HCT116 (cell line): Measurements from ENCODE around the gene SOX6. TPM values are rescaled to one million over a fixed set of nuclear protein-coding genes. Genes with fewer than 3 reads are reported as not detected.

Experiments
- ATAC-seq: fragments of 200-7000 bp; cut with Tn5 transposase; 2 replicates; pipeline ENCODE4 v1.9.1; 2020; ENCODE audit warnings: mild to moderate bottlenecking, moderate library complexity
- BruUV-seq: library from RNA; stranded (reverse); fragments of 400-500 nt; replicated peaks from 2 replicates; lab custom pipeline; 2021; lab: Mats Ljungman, UMichigan
- CTCF ChIA-PET: fragments of 300-600 bp; sonication (Branson Sonifier 250); formaldehyde crosslinking; loops from one replicate; lab custom pipeline; 2021; ENCODE audit warnings: antibody characterized with exemption; lab: Charles Lee
- POLR2A ChIA-PET: fragments of 300-600, 350-600 bp; sonication (Branson Sonifier 250); formaldehyde crosslinking; loops from one replicate; lab custom pipeline; 2021; ENCODE audit warnings: antibody characterized with exemption; lab: Charles Lee
- RAD21 ChIA-PET, 2 experiments: fragments of 300-600 bp; sonication (Branson Sonifier 250); formaldehyde crosslinking; loops; one replicate each; lab custom pipeline; 2023; ENCODE audit warnings: low total read pairs in 2 of 2; ENCODE audit not compliant: uncharacterized antibody in 2 of 2, unreplicated experiment in 2 of 2, low non-redundant PET in 1 of 2; lab: Charles Lee
- DNase-seq: peaks from one replicate; pipeline ENCODE4 v3.0.0-alpha.2; 2010; ENCODE audit warnings: low read depth, low spot score
- H2AFZ ChIP-seq: fragments of 200-600 bp; shearing (Covaris generic), sonication (generic); 2 replicates; pipeline ENCODE4 v1.6.1; 2017; ENCODE audit warnings: low read depth, mixed run types, mixed read lengths, antibody characterized with exemption, low read length; ENCODE audit not compliant: poor library complexity, severe bottlenecking
- H3K27ac ChIP-seq: 2 replicates; pipeline ENCODE4 v1.5.1; 2012; ENCODE audit warnings: low read depth, low read length
- H3K27me3 ChIP-seq: fragments of 200-600 bp; sonication (generic); 2 replicates; pipeline ENCODE4 v1.6.1; 2016; ENCODE audit warnings: mixed run types, low read length, mixed read lengths; ENCODE audit not compliant: insufficient read depth
- H3K36me3 ChIP-seq, 2 experiments: fragments of 200-500 bp in 1 of 2; fragments of 200-600 bp in 1 of 2; sonication (Bioruptor generic) in 1 of 2; sonication (generic) in 1 of 2; 2 replicates each; pipeline versions ENCODE4 v1.5.1 to v1.6.1; 2014 to 2016; ENCODE audit warnings: low read length in 2 of 2, inconsistent platforms in 1 of 2, mixed read lengths in 1 of 2, mixed run types in 1 of 2; ENCODE audit not compliant: insufficient read depth in 2 of 2, control insufficient read depth in 1 of 2
- H3K4me1 ChIP-seq, 2 experiments: fragments of 200-600 bp in 1 of 2; sonication (generic) in 1 of 2; 2 replicates each; pipeline versions ENCODE4 v1.5.1 to v1.6.1; 2012 to 2017; ENCODE audit warnings: low read length in 2 of 2, inconsistent platforms in 1 of 2, mild to moderate bottlenecking in 1 of 2, mixed read lengths in 1 of 2, mixed run types in 1 of 2, moderate library complexity in 1 of 2; ENCODE audit not compliant: insufficient read depth in 2 of 2, control insufficient read depth in 1 of 2
- H3K4me2 ChIP-seq: fragments of 200-600 bp; sonication (generic); 2 replicates; pipeline ENCODE4 v1.6.1; 2017; ENCODE audit warnings: mixed run types, low read length, mixed read lengths
- H3K4me3 ChIP-seq, 2 experiments: fragments of 200-600 bp in 1 of 2; sonication (generic) in 1 of 2; replicated peaks in 1 of 2; 2 replicates each; pipeline ENCODE4 v1.5.1; 2011 to 2016; ENCODE audit warnings: low read length in 2 of 2, control low read depth in 1 of 2, low read depth in 1 of 2, mild to moderate bottlenecking in 1 of 2, mixed read lengths in 1 of 2, mixed run types in 1 of 2
- H3K79me2 ChIP-seq: fragments of 200-600 bp; sonication (generic); 2 replicates; pipeline ENCODE4 v1.6.1; 2017; ENCODE audit warnings: mild to moderate bottlenecking, mixed run types, low read length, moderate library complexity, mixed read lengths; ENCODE audit not compliant: insufficient read depth
- H3K9ac ChIP-seq: fragments of 200-600 bp; sonication (generic); 2 replicates; pipeline ENCODE4 v1.6.1; 2016; ENCODE audit warnings: low read length, mixed read lengths
- H3K9me2 ChIP-seq: fragments of 200-600 bp; sonication (generic), shearing (Covaris generic); 2 replicates; pipeline ENCODE4 v1.6.1; 2017; ENCODE audit warnings: mixed run types, mild to moderate bottlenecking, moderate library complexity; ENCODE audit not compliant: insufficient read depth
- H3K9me3 ChIP-seq, 2 experiments: fragments of 200-500 bp in 1 of 2; fragments of 200-600 bp in 1 of 2; sonication (Bioruptor generic) in 1 of 2; sonication (generic) in 1 of 2; 2 replicates each; pipeline ENCODE4 v1.6.1; 2014 to 2017; ENCODE audit warnings: low read length in 2 of 2, mixed read lengths in 2 of 2, inconsistent platforms in 1 of 2, low read depth in 1 of 2, mild to moderate bottlenecking in 1 of 2, mixed run types in 1 of 2, moderate library complexity in 1 of 2; ENCODE audit not compliant: control insufficient read depth in 1 of 2, insufficient read depth in 1 of 2
- H4K20me1 ChIP-seq: fragments of 200-600 bp; sonication (generic), shearing (Covaris generic); 2 replicates; pipeline ENCODE4 v1.6.1; 2017; ENCODE audit warnings: mixed run types, mild to moderate bottlenecking, moderate library complexity; ENCODE audit not compliant: insufficient read depth
- ATF3 ChIP-seq: IDR thresholded peaks from 2 replicates; pipeline ENCODE4 v1.6.1; 2012
- CBX3 ChIP-seq: IDR thresholded peaks from 2 replicates; pipeline ENCODE4 v1.6.1; 2012; ENCODE audit warnings: low read depth
- CTCF ChIP-seq, 3 experiments: fragments of 200-600 bp in 1 of 3; sonication (generic) in 1 of 3; IDR thresholded peaks in 2 of 3; conservative IDR thresholded peaks in 1 of 3; 2 replicates each; pipeline ENCODE4 v1.5.1; 2012 to 2017; ENCODE audit warnings: low read depth in 2 of 3, low read length in 2 of 3, antibody characterized with exemption in 1 of 3, borderline replicate concordance in 1 of 3, control low read depth in 1 of 3, mild to moderate bottlenecking in 1 of 3, mixed read lengths in 1 of 3, mixed run types in 1 of 3, moderate library complexity in 1 of 3; ENCODE audit not compliant: insufficient read depth in 1 of 3
- EGR1 ChIP-seq: IDR thresholded peaks from 2 replicates; pipeline ENCODE4 v1.6.1; 2012; ENCODE audit warnings: low read depth
- EZH2 ChIP-seq: fragments of 200-600 bp; sonication (generic); IDR thresholded peaks from 2 replicates; pipeline ENCODE4 v1.6.1; 2017; ENCODE audit warnings: antibody characterized with exemption, mixed run types
- EZH2phosphoT487 ChIP-seq: fragments of 200-600 bp; IDR thresholded peaks from 2 replicates; pipeline ENCODE4 v1.6.1; 2018; ENCODE audit warnings: antibody characterized with exemption, borderline replicate concordance
- FOSL1 ChIP-seq: IDR thresholded peaks from 2 replicates; pipeline ENCODE4 v1.6.1; 2012; ENCODE audit warnings: low read depth
- JUND ChIP-seq: IDR thresholded peaks from 2 replicates; pipeline ENCODE4 v1.6.1; 2012
- POLR2AphosphoS5 ChIP-seq: IDR thresholded peaks from 2 replicates; pipeline ENCODE4 v1.6.1; 2011; ENCODE audit warnings: mild to moderate bottlenecking, low read depth, low read length, moderate library complexity
- RAD21 ChIP-seq: IDR thresholded peaks from 2 replicates; pipeline ENCODE4 v1.6.1; 2012; ENCODE audit warnings: low read depth, mild to moderate bottlenecking
- SIN3A ChIP-seq: IDR thresholded peaks from 2 replicates; pipeline ENCODE4 v1.6.1; 2012; ENCODE audit warnings: low read depth
- SP1 ChIP-seq: IDR thresholded peaks from 2 replicates; pipeline ENCODE4 v1.6.1; 2012; ENCODE audit warnings: low read depth
- SRF ChIP-seq: IDR thresholded peaks from 2 replicates; pipeline ENCODE4 v1.6.1; 2012; ENCODE audit warnings: low read depth
- YY1 ChIP-seq: IDR thresholded peaks from 2 replicates; pipeline ENCODE4 v1.6.1; 2011; ENCODE audit warnings: low read length, low read depth, moderate library complexity, mild to moderate bottlenecking; ENCODE audit not compliant: insufficient replicate concordance; ENCODE audit errors: extremely low read depth
- ZFX ChIP-seq: fragments of 450-650 bp; IDR thresholded peaks from 2 replicates; pipeline ENCODE4 v1.6.1; 2017
- ZNF274 ChIP-seq: fragments of 200-500 bp; sonication (Bioruptor generic); IDR thresholded peaks from 2 replicates; pipeline ENCODE4 v1.6.1; 2014; ENCODE audit warnings: mild to moderate bottlenecking, low read depth, low read length, inconsistent platforms
- intact Hi-C: fragments of 100-400 bp; cut with micrococcal nuclease; formaldehyde crosslinking; loops from 2 replicates; pipeline ENCODE4 v1.10.0; 2022
- total RNA-seq: library from RNA; stranded (reverse); gene quantifications from one replicate; pipeline ENCODE4 v1.2.1, GENCODE V29; 2021; ENCODE audit not compliant: unreplicated experiment
- TF ChIP-seq, protein P1 (sequence below): IDR thresholded peaks from 2 replicates; pipeline ENCODE4 v1.6.1; 2012
- TF ChIP-seq, protein P2 (sequence below): IDR thresholded peaks from 2 replicates; pipeline ENCODE4 v1.6.1; 2011; ENCODE audit warnings: mild to moderate bottlenecking, low read length, moderate library complexity; ENCODE audit not compliant: insufficient replicate concordance; ENCODE audit errors: extremely low read depth

SOX6 gene
- total RNA-seq, 1 experiment from 2014 or later, result 0.81 TPM

- CTCF ChIA-PET, result no interaction called here
- H2AFZ ChIP-seq, result no peak overlapping the region
These were observed 37.0 kb upstream of the SOX6 start for GRCh38 chr11:16393340-16393739.

More at GRCh38 chr11:16393340-16393739, 37.0 kb upstream of the SOX6 start:
- POLR2A ChIA-PET, result no interaction called here
- BruUV-seq, result no TSS peak
- no peaks in the 10 kb centered on the region for H3K4me1 ChIP-seq
- no peaks in the 10 kb centered on the region; the same call in 1 of the 2 replicates for H3K27me3 ChIP-seq
- H3K4me3 ChIP-seq, result no peak overlapping the region
- no peak overlapping the region for H3K9ac ChIP-seq
- H3K9me2 ChIP-seq, result no peaks in the 10 kb centered on the region
- no peak overlapping the region for H3K4me2 ChIP-seq
- H3K9me3 ChIP-seq, result no peaks in the 10 kb centered on the region
- no peaks in the 10 kb centered on the region for H3K36me3 ChIP-seq
- no peak for DNase-seq
- H3K27ac ChIP-seq, result no peak overlapping the region
- intact Hi-C loops, result no loop called here
- no peaks in the 10 kb centered on the region for H4K20me1 ChIP-seq
- no peaks in the 10 kb centered on the region for H3K79me2 ChIP-seq
- no peak for TF ChIP-seq RAD21
- TF ChIP-seq ATF3, result no peak
- no peak for TF ChIP-seq EZH2phosphoT487
- no peak for TF ChIP-seq EGR1
- no peak for TF ChIP-seq CTCF (IDR thresholded peaks at IDR 0.05 in 2 of 3, conservative IDR thresholded peaks at IDR 0.05 in 1 of 3; ENCODE audit: borderline replicate concordance in 1 of 3, insufficient read depth in 1 of 3, low read depth in 2 of 3, low read length in 2 of 3)
- no peak for TF ChIP-seq ZFX
- TF ChIP-seq ZNF274, result no peak
- TF ChIP-seq, protein P1, sequence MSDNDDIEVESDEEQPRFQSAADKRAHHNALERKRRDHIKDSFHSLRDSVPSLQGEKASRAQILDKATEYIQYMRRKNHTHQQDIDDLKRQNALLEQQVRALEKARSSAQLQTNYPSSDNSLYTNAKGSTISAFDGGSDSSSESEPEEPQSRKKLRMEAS, result no peak
- no peak for TF ChIP-seq SP1
- TF ChIP-seq POLR2AphosphoS5, result no peak
- TF ChIP-seq JUND, result no peak
- TF ChIP-seq CBX3, result no peak
- no peak for TF ChIP-seq SIN3A
- TF ChIP-seq EZH2, result no peak
- no peak for TF ChIP-seq YY1
- no peak for TF ChIP-seq SRF
- TF ChIP-seq, protein P2, sequence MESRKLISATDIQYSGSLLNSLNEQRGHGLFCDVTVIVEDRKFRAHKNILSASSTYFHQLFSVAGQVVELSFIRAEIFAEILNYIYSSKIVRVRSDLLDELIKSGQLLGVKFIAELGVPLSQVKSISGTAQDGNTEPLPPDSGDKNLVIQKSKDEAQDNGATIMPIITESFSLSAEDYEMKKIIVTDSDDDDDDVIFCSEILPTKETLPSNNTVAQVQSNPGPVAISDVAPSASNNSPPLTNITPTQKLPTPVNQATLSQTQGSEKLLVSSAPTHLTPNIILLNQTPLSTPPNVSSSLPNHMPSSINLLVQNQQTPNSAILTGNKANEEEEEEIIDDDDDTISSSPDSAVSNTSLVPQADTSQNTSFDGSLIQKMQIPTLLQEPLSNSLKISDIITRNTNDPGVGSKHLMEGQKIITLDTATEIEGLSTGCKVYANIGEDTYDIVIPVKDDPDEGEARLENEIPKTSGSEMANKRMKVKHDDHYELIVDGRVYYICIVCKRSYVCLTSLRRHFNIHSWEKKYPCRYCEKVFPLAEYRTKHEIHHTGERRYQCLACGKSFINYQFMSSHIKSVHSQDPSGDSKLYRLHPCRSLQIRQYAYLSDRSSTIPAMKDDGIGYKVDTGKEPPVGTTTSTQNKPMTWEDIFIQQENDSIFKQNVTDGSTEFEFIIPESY, result no peak
- TF ChIP-seq FOSL1, result no peak
- TF ChIP-seq, all 23 proteins: peak for 0
- no peak for ATAC-seq
- RAD21 ChIA-PET, result no interaction called here
